IMR-90 (cell line): ENCODE results near the gene GAS5. TPM values are rescaled to one million over a fixed set of nuclear protein-coding genes. Genes with fewer than 3 reads are reported as not detected.

Experiments
- ATAC-seq: fragments of 200-7000 bp; cut with Tn5 transposase; 2 replicates; pipeline ENCODE4 v1.9.1; 2020; ENCODE audit warnings: low read depth, mild to moderate bottlenecking, moderate library complexity
- BruUV-seq: library from RNA; stranded (reverse); fragments of 400-500 nt; replicated peaks from 2 replicates; lab custom pipeline; 2021; lab: Mats Ljungman, UMichigan
- CTCF ChIA-PET: fragments of 300-600 bp; formaldehyde crosslinking; extraction: SDS; loops from one replicate; lab custom pipeline; 2021; ENCODE audit warnings: antibody characterized with exemption; lab: Yijun Ruan, JAX
- POLR2A ChIA-PET: fragments of 300-600 bp; sonication (Branson Sonifier 250); formaldehyde crosslinking; loops from one replicate; lab custom pipeline; 2022; ENCODE audit warnings: antibody characterized with exemption; ENCODE audit not compliant: unreplicated experiment; lab: Charles Lee
- DNase-seq: peaks from one replicate; pipeline ENCODE4 v3.0.0; 2013
- H2AFZ ChIP-seq: replicated peaks from 2 replicates; pipeline ENCODE3; 2013; ENCODE audit warnings: low read length, mild to moderate bottlenecking; ENCODE audit not compliant: poor library complexity
- H2AK5ac ChIP-seq: 2 replicates; pipeline ENCODE4 v1.6.1; 2013; ENCODE audit warnings: low read depth, low read length, inconsistent platforms
- H2AK9ac ChIP-seq: replicated peaks from 2 replicates; pipeline ENCODE3; 2013; ENCODE audit warnings: mild to moderate bottlenecking, low read depth, low read length, moderate library complexity; ENCODE audit not compliant: poor library complexity
- H2BK120ac ChIP-seq: 2 replicates; pipeline ENCODE4 v1.6.1; 2013; ENCODE audit warnings: low read depth, low read length, inconsistent platforms
- H2BK15ac ChIP-seq: 3 replicates; pipeline ENCODE4 v1.6.1; 2013; ENCODE audit warnings: low read depth, low read length, inconsistent platforms
- H2BK20ac ChIP-seq: 2 replicates; pipeline ENCODE4 v1.6.1; 2013; ENCODE audit warnings: low read depth, mild to moderate bottlenecking, inconsistent platforms, low read length, moderate library complexity
- H2BK5ac ChIP-seq: 2 replicates; pipeline ENCODE4 v1.6.1; 2013; ENCODE audit warnings: mild to moderate bottlenecking, low read depth, low read length, inconsistent platforms; ENCODE audit not compliant: poor library complexity, severe bottlenecking
- H3K14ac ChIP-seq: replicated peaks from 2 replicates; pipeline ENCODE4 v1.6.1; 2013; ENCODE audit warnings: low read depth, low read length, inconsistent platforms
- H3K18ac ChIP-seq: 2 replicates; pipeline ENCODE4 v1.6.1; 2013; ENCODE audit warnings: low read depth, low read length, control low read depth
- H3K23ac ChIP-seq: 2 replicates; pipeline ENCODE4 v1.6.1; 2013; ENCODE audit warnings: low read depth, low read length, inconsistent platforms
- H3K27ac ChIP-seq: 2 replicates; pipeline ENCODE4 v1.5.1; 2013; ENCODE audit warnings: mild to moderate bottlenecking, control low read depth, low read length; ENCODE audit not compliant: insufficient read depth
- H3K27me3 ChIP-seq: 2 replicates; pipeline ENCODE4 v1.6.1; 2013; ENCODE audit warnings: low read length; ENCODE audit not compliant: control insufficient read depth, insufficient read depth
- H3K36me3 ChIP-seq: 2 replicates; pipeline ENCODE4 v1.6.1; 2013; ENCODE audit warnings: low read length, mixed read lengths; ENCODE audit not compliant: control insufficient read depth, insufficient read depth
- H3K4ac ChIP-seq: 2 replicates; pipeline ENCODE4 v1.6.1; 2013; ENCODE audit warnings: low read depth, low read length, inconsistent platforms
- H3K4me1 ChIP-seq: 2 replicates; pipeline ENCODE4 v1.6.1; 2013; ENCODE audit warnings: low read length, mixed read lengths; ENCODE audit not compliant: control insufficient read depth, insufficient read depth
- H3K4me2 ChIP-seq: 2 replicates; pipeline ENCODE4 v1.6.1; 2013; ENCODE audit warnings: low read depth, mild to moderate bottlenecking, control low read depth, low read length, moderate library complexity
- H3K4me3 ChIP-seq: 2 replicates; pipeline ENCODE4 v1.5.1; 2013; ENCODE audit warnings: low read depth, mild to moderate bottlenecking, control low read depth, low read length, moderate library complexity; ENCODE audit not compliant: insufficient read depth
- H3K56ac ChIP-seq: 2 replicates; pipeline ENCODE4 v1.6.1; 2013; ENCODE audit warnings: low read length, inconsistent platforms; ENCODE audit not compliant: insufficient read depth; ENCODE audit errors: extremely low read depth
- H3K79me1 ChIP-seq, 2 experiments: 2 replicates each; pipeline ENCODE4 v1.6.1; 2013; ENCODE audit warnings: low read length in 2 of 2, inconsistent platforms in 1 of 2, low read depth in 1 of 2
- H3K9ac ChIP-seq: 2 replicates; pipeline ENCODE4 v1.6.1; 2013; ENCODE audit warnings: low read depth, low read length, control low read depth
- H3K9me1 ChIP-seq: 2 replicates; pipeline ENCODE4 v1.6.1; 2013; ENCODE audit warnings: low read length, inconsistent platforms; ENCODE audit not compliant: insufficient read depth
- H3K9me3 ChIP-seq: 2 replicates; pipeline ENCODE4 v1.6.1; 2013; ENCODE audit warnings: low read length; ENCODE audit not compliant: control insufficient read depth, insufficient read depth
- H4K20me1 ChIP-seq: 2 replicates; pipeline ENCODE4 v1.6.1; 2013; ENCODE audit warnings: low read length, inconsistent platforms; ENCODE audit not compliant: insufficient read depth
- H4K5ac ChIP-seq: 2 replicates; pipeline ENCODE4 v1.6.1; 2013; ENCODE audit warnings: mild to moderate bottlenecking, low read depth, low read length, control low read depth
- H4K8ac ChIP-seq, 2 experiments: 2 replicates each; pipeline ENCODE4 v1.6.1; 2013; ENCODE audit warnings: low read depth in 2 of 2, low read length in 2 of 2, control low read depth in 1 of 2, inconsistent platforms in 1 of 2
- H4K91ac ChIP-seq: 2 replicates; pipeline ENCODE4 v1.6.1; 2013; ENCODE audit warnings: low read depth, low read length, inconsistent platforms; ENCODE audit not compliant: insufficient read depth
- BHLHE40 ChIP-seq: fragments of 150-350 bp; IDR thresholded peaks from 2 replicates; pipeline ENCODE4 v1.6.1; 2016; ENCODE audit warnings: mild to moderate bottlenecking, low read depth, low read length
- CEBPB ChIP-seq: IDR thresholded peaks from 2 replicates; pipeline ENCODE4 v1.6.1; 2012; ENCODE audit warnings: low read depth, low read length, improper control_type of control experiment
- CHD1 ChIP-seq: IDR thresholded peaks from 2 replicates; pipeline ENCODE4 v1.6.1; 2012; ENCODE audit warnings: low read depth, low read length, improper control_type of control experiment
- FOS ChIP-seq: fragments of 150-350 bp; IDR thresholded peaks from 2 replicates; pipeline ENCODE4 v1.6.1; 2016; ENCODE audit warnings: low read depth, low read length
- MXI1 ChIP-seq: IDR thresholded peaks from 2 replicates; pipeline ENCODE4 v1.6.1; 2012; ENCODE audit warnings: low read depth, mild to moderate bottlenecking, low read length, moderate library complexity, borderline replicate concordance
- NFE2L2 ChIP-seq: fragments of 150-350 bp; IDR thresholded peaks from 2 replicates; pipeline ENCODE4 v1.6.1; 2016; ENCODE audit warnings: low read depth, mild to moderate bottlenecking, low read length
- POLR2A ChIP-seq: IDR thresholded peaks from 2 replicates; pipeline ENCODE4 v1.6.1; 2012; ENCODE audit warnings: mild to moderate bottlenecking, low read depth, low read length
- RCOR1 ChIP-seq: IDR thresholded peaks from 2 replicates; pipeline ENCODE4 v1.6.1; 2012; ENCODE audit warnings: mild to moderate bottlenecking, low read length, improper control_type of control experiment; ENCODE audit not compliant: insufficient replicate concordance
- SMC3 ChIP-seq: fragments of 150-350 bp; IDR thresholded peaks from 2 replicates; pipeline ENCODE4 v1.6.1; 2016; ENCODE audit warnings: low read depth, mild to moderate bottlenecking, antibody characterized with exemption, low read length, moderate library complexity
- WGBS, 2 experiments: methylation state at CpG; one replicate each; pipeline versions ENCODE4 v1.1.5 to v1.1.7; 2013; ENCODE audit warnings: missing lambda C conversion rate in 2 of 2; ENCODE audit not compliant: insufficient read length in 1 of 2; ENCODE audit errors: extremely low coverage in 2 of 2; 5-methylcytosine and 5-hydroxymethylcytosine counted together
- dilution Hi-C: fragments of 300-500 bp; cut with HindIII; formaldehyde crosslinking; loops from one replicate; pipeline ENCODE4 v1.14.3; 2018; ENCODE audit warnings: low sequenced_read_pairs; ENCODE audit not compliant: unreplicated experiment
- in situ Hi-C: fragments of 300-500 bp; cut with MboI; formaldehyde crosslinking; loops from 3 replicates; pipeline ENCODE4 v1.14.3; 2019; ENCODE audit warnings: low sequenced_read_pairs, inconsistent platforms, mixed read lengths
- intact Hi-C: fragments of 100-400 bp; cut with micrococcal nuclease; formaldehyde crosslinking; loops from 2 replicates; pipeline ENCODE4 v1.10.0; 2022
- polyA plus RNA-seq, 3 experiments: library from polyadenylated mRNA; depleted of rRNA; stranded (reverse); fragments of >200 nt; gene quantifications; 2 replicates each; pipeline ENCODE4 v1.2.3, GENCODE V29; 2012; ENCODE audit warnings: low replicate concordance in 1 of 3
- total RNA-seq: library from RNA; depleted of rRNA; stranded (reverse); fragments of >200 nt; gene quantifications from 2 replicates; pipeline ENCODE4 v1.2.3, GENCODE V29; 2012
- TF ChIP-seq, protein P1 (sequence below): fragments of 150-350 bp; IDR thresholded peaks from 2 replicates; pipeline ENCODE4 v1.6.1; 2016; ENCODE audit warnings: low read depth, mild to moderate bottlenecking, low read length, moderate library complexity, borderline replicate concordance

GAS5 gene
- total and polyA plus RNA-seq, 2 of the 4 experiments (the other 2 are of a cell fraction), result 380 to 737 TPM

DNA sequence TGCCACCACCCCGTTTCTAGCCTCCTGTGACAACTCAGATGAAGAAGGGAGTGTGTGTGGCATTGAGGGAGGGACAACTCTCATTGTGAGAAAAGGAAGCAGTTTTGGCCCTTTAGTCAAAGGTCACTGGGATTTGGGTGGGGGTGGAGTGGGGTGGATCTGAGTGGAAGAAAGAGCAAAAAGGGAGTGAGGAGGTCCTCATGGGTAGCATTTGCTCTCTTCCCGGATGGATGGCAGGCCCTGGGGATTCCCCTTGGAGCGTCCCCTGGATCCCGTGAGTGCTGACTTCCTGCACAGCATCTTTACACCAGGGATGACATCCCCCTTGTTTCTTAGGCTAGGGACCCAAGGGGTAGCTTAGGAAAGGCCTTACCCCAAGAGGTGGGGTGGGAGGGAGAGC is 48.9 kb upstream of the GAS5 start:
- BruUV-seq, result no TSS peak
- Histone ChIP-seq H3K56ac (no peak overlapping the region), H3K27ac (no peak overlapping the region), H2BK5ac (no peak overlapping the region), H3K9me3 (no peaks in the 10 kb centered on the region), H3K4ac (no peak overlapping the region), H3K23ac (no peak overlapping the region), H3K79me1 (no peaks in the 10 kb centered on the region), H4K5ac (no peak overlapping the region), H3K27me3 (no peaks in the 10 kb centered on the region), H2BK20ac (no peak overlapping the region), H3K36me3 (no peaks in the 10 kb centered on the region), H3K4me3 (no peak overlapping the region), H3K18ac (no peak overlapping the region), H2BK120ac (no peak overlapping the region), H3K9me1 (no peaks in the 10 kb centered on the region), H2AFZ (no peak overlapping the region), H3K9ac (no peak overlapping the region), H2AK5ac (no peak overlapping the region), H3K4me1 (no peaks in the 10 kb centered on the region), H3K14ac (no peak overlapping the region), H4K20me1 (no peaks in the 10 kb centered on the region), H2BK15ac (no peak overlapping the region), H2AK9ac (no peak overlapping the region), H4K8ac (no peak overlapping the region), H4K91ac (no peak overlapping the region), H3K4me2 (no peak overlapping the region)
- WGBS, 2 experiments, result no CpG with 5 or more reads among the region's 4 CpGs
- dilution Hi-C loops, result no loop called here
- ChIA-PET CTCF (no interaction called here), POLR2A (no interaction called here)
- no peak for TF ChIP-seq CHD1
- TF ChIP-seq FOS, result no peak
- no peak for TF ChIP-seq MXI1
- no peak for TF ChIP-seq BHLHE40
- no peak for TF ChIP-seq CEBPB
- TF ChIP-seq, protein P1, sequence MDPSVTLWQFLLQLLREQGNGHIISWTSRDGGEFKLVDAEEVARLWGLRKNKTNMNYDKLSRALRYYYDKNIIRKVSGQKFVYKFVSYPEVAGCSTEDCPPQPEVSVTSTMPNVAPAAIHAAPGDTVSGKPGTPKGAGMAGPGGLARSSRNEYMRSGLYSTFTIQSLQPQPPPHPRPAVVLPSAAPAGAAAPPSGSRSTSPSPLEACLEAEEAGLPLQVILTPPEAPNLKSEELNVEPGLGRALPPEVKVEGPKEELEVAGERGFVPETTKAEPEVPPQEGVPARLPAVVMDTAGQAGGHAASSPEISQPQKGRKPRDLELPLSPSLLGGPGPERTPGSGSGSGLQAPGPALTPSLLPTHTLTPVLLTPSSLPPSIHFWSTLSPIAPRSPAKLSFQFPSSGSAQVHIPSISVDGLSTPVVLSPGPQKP, result no peak
- no peak for TF ChIP-seq RCOR1
- no peak for TF ChIP-seq SMC3
- TF ChIP-seq NFE2L2, result no peak
- TF ChIP-seq POLR2A, result no peak
- intact Hi-C loops, result no loop called here
- no peak for ATAC-seq
- DNase-seq, result no peak
- in situ Hi-C loops, result no loop called here
